WTC11 (cell line): ENCODE data around the gene CAGE1.

Experiments
- EMX1 ChIP-seq: fragments of 250-450 bp; sonication (Bioruptor Pico); IDR thresholded peaks from 2 replicates; pipeline ENCODE4 v1.8.0; 2021; ENCODE audit warnings: mild to moderate bottlenecking
- STAT6 ChIP-seq: sonication (generic); formaldehyde crosslinking; conservative IDR thresholded peaks from 2 replicates; pipeline ENCODE4 v1.8.1; 2023; ENCODE audit warnings: mild to moderate bottlenecking, low read depth, missing genetic modification reagents, moderate library complexity
- TEAD4 ChIP-seq: sonication (generic); formaldehyde crosslinking; IDR thresholded peaks from 2 replicates; pipeline ENCODE4 v1.8.0; 2022; ENCODE audit warnings: mild to moderate bottlenecking, missing genetic modification reagents

GRCh38 chr6:7334685-7335084 is 54.9 kb downstream of the CAGE1 start:
- TF ChIP-seq STAT6 (CRISPR knock-in tag) (no peak), EMX1 (CRISPR knock-in tag) (no peak), TEAD4 (CRISPR knock-in tag) (no peak)
